ENCODE data around the gene CXCL14.
"Not testable (repeated sequence)": the region's sequence is repeated elsewhere in the genome, so short reads cannot be mapped to it uniquely, and the experiment has no call there.

Gene CXCL14

DNA sequence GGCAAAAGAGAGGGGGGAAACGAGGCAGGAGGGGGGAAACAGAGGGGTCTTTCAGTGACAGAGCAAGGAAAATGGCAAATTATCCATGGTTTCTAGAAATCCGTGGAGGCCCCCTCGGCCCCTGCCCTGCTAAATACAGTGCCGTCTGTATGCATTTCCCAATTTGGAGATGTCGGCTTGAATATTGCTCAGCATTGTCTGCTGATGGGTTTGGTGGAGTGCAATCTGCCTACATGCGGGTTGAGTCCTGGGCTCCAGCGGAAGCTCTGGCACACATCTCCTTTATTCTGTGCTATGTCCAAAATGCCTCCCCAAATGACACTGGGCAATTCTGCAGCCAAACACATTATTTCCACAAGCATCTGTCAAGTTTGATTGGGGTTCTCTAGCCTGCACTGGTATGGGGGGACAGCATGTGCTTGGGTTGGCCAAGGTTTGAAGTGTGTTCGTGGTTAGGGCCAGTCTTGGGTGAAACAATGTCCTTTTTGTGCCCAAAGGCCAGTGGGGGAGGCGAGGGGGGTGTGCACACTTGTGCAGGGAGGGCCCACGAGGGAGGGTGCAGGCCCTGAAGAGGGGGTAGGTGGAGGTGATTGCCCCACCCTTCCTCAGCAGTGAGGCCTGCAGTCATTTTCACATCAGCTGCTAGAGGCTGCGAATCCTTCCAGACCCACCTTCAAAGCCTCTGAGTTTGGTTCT, 36.8 kb downstream of the CXCL14 start:
- no peak for DNase-seq

DNA sequence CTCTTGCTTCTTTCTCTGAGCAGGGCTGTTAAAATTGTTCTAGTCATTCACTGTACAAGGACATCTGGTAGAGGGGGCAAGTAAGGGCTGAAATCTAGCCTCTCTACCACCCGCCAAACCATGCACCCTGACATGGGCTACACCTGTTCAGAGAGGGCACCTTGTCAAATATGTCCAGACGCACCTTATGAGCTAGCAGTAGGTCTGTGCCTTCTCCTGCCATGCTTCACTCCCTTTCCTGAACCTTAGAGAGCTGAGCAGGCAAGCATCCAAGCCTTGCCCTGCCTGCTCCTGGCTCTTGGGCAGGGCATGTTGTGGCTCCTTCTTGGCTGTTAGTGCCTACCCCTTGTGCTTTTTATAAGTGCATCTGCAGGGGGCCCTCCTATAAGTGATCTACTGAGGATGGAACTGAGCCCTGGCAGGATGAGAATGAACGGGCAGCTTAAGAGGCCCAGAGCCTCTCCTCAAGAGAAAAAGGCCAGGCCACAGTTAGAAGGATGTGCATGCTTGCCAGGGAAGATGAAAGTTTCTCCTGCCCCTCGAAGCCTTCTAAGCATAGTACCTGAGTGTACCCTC, 39.3 kb downstream of the CXCL14 start:
- no peak for DNase-seq

DNA sequence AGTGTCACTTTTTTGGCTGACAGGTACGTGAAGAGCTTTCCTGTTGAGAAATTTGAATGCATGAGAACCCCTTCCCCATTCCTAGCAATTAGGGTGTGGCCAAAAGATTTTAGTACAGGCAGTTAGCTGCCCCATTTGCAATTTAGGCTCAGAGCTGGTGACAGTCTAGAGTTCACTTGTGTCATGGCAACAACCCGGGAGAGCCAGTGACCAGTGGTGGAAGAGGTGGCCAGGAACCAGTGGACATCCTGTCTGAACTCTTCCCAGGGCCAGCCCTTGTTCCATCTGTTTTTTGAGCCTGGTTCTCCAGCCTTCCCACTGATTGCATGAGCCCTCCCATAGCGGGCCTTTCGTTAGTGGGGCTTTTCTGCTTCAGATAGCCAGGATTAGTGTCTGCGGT, 40.5 kb downstream of the CXCL14 start:
- no peak for DNase-seq

DNA sequence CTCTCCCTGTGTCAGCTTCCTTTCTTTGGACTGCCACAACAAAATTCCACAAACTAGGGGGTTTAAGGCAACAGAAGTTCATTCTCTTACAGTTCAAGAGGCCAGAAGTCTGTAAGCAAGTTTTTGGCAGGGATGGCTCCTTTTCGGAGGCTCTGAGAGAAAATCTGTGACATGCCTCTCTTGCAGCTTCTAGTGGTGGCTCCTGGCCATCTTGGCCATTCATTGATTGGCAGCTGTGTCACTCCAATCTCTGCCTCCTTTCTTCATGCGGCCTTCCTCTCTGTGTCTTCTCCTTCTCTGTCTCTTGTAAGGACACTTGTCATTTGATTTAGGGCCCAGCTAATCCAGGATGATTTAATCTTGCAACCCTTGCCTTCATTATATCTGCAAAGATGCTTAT, 41.0 kb downstream of the CXCL14 start:
- no peak for DNase-seq

DNA sequence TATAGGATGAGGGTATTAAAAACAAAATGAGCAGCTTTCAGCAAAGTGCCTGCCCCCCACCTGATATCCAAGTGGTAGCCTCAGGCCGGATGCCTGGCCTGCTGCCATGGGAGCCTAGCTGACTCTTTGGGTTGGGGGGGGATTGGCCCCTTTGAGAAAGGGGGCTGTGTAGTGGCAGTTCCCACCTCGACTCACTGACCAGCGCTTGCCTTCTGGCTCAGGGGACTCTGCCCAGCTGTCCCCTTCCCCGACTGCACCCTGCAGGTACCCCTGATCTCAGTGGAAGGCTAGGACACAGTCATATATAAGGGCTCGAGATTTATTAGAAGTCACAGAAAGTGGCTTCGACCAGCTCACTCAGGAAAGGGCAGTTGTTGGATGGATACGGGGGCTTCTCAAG, 41.5 kb downstream of the CXCL14 start:
- DNase-seq = no peak

DNA sequence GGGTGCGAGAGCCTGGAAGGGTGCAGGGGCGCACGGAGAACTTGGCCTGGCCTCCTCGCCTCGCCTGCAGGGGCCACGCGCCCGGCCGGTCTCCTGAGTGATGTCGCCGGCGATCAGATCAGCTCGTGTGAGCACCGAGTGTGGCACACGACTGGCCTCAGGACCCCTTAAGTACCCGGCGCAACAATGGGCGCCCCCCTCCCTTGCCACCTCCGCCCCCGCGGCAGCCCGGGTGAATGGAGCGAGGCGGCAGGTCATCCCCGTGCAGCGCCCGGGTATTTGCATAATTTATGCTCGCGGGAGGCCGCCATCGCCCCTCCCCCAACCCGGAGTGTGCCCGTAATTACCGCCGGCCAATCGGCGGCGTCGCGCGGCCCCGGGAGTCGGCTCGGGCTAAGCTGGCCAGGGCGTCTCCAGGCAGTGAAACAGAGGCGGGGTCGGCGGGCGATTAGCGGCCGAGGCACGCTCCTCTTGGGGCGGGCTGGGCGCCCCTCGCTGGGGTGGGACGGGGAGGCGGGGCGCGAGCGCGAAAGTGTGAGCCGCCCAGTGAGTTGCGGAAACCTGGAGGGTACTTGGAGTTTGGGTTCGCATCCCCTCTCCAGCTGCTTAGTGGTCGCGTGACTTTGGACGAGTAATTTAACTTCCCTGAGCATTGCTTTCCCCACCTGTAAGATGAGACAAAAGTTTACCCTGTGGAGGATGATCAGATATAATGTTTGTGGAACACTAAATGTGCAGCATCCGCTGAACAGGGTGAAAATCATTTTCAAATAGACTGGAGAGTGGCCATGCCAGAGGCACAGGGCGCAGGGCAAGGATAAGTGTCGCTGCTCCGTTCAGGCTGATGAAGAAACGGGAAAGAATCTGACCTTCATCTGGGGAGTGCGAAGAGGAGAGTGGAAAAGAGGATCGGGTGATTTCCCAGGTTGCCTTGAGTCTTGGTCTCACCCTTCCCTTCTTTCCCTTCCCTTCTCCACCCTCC, 42.7 kb downstream of the CXCL14 start, which contains the start of gene NEUROG1:
TSS of gene NEUROG1 (minus strand) at position 145 of the 982 bp plus-strand sequence. CDS start 274 bp downstream, outside the sequence.
- no peak for DNase-seq

DNA sequence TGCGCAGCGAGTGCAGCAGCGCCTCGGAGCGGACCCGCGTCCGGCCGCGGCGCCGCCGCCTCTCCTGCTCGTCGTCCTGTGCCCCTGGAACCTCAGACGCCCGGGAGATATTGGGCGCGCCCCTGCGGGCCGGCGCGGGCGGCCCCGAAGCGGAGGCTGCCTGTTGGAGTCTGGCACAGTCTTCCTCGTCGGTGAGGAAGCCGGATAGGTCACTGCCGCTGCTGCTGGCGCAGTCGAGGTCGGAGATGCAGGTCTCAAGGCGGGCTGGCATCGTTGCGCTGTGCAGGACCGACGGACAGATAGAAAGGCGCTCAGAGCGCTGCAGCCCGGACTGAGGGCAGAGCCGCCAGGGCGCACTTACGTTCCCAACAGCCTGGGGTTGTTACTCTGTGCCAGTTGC, 43.4 kb downstream of the CXCL14 start:
- no peak for DNase-seq

DNA sequence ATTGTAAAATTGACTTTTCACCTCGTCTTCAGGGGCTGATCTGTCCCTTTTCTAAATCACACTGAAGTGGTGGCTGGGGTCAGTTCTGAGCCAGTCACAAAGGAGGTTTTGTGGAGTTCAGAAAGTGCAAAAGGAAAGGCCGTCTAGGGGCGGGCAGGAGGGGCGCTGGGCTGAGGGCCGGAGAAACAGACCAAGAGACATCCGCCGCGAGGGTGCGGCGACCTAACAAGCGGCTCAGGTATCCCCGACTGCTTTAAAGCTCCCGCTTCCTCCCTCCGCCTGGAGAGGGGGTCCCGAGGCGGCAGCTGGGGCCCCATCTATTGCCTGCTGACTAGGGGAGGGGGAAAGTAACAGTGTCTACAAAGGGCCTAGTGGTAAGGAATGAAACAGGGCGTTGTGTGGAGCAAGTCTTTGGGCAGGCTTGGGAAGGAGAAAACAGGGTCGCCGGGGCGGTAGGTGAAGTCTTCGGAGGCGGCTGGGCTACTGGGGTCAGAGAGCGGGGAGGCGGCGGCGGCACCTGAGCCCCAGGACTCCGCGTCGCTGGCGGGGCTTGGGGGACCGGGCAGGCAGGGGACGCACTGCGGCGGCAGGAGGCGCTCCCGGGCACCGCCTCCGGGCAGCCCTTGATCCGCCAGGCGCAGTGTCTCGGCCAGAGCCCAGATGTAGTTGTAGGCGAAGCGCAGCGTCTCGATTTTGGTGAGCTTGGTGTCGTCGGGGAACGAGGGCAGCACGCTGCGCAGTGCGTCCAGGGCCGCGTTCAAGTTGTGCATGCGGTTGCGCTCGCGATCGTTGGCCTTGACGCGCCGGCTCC, 44.0 kb downstream of the CXCL14 start:
- no peak for DNase-seq

DNA sequence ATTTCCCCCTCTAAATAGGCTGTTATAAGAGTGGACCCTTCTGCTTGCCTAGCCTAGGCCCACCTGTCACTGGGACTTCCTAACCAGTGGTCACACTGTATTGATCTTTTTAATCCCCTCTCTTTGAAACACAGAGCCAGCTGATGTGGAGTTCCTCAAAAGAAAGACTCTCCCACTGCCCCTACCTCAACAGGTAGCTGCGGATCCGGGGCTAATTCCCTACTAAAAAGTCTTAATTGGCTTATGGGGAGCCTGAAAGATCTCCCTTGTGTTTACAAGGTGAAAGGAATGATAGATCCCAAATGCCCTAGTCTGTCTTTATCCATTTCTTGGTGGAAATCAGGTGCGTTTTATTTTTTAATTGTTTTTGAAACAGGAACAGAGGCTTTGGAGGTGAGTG, 45.0 kb downstream of the CXCL14 start:
- no peak for DNase-seq

DNA sequence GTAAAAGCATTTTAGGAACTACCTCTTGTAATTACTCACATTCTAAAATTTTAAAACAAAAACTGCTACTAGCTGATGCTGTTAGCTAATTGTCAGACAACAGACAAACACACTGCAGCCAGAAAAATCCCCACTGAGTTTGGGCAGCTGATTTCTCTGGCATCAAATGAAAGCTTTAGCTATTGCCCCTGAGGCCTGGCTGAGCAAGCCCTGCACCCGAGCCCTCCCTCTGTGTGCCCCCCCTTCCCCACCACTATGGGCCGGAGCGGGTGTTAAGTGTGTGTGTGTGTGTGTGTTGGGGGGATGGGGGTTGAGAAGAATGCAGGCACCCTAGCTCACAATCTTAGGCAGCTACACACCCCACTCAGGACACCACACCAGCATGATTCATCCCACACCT, 45.5 kb downstream of the CXCL14 start:
- DNase-seq = no peak

DNA sequence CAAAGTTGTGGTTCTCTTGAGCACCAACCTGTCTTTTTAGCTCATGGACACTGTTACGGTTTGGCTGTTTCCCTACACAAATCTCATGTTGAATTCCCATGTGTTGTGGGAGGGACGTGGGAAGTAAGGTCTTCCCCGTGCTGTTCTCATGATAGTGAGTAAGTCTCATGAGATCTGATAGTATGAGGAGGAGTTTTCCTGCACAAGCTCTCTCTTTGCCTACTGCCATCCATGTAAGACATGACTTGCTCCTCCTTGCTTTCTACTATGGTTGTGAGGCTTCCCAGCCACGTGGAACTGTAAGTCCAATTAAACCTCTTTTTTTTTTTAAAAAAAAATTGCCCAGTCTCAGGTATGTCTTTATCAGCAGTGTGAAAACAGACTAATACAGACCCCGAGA, 49.2 kb downstream of the CXCL14 start:
- DNase-seq = not testable (repeated sequence)

DNA sequence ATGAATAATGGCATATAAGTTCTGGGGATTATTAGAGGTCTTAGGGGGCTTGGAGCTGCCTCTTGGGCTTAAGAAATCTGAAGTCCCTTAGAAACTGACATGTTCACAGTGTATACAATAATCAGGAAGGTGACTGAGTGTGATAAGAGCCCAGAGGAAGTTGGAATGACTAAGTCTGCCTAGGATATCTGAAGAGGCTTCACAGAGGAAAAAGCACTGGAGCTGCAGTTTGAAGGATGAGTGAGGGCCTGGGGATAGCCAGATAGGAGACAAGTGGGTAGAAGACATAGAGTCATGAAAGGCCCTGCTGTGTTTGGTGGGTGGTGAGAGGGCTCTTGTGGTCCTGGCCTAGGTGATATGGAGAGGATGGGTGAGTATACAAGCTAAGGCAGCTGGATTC, 51.9 kb downstream of the CXCL14 start:
- no peak for DNase-seq

DNA sequence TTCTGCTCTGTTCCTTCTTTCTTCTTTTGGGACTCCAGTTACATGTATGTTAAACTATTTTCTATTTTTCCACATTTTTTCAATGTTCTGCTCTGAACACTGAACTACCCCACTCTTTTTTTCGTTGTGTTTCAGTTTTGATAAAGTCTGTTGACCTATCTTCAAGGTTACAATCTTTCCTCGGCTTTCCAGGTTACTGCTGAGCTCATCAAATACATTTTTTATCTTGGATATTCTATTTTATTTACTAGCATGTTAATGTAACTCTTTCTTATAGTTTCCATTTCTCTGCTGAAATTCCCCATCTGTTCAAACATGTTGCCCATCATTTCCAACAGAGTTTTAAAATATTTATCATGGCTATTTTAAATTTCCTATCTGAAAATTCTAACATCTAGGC, 56.8 kb downstream of the CXCL14 start:
- DNase-seq = no peak
